Mammary epithelial cell (primary cell): ENCODE measurements around the gene EDN1.

Experiments used
- CTCF ChIP-seq, 2 donors: IDR thresholded peaks in 1 of 2; conservative IDR thresholded peaks in 1 of 2; 2 replicates each; pipeline ENCODE4 v1.5.1; 2011 to 2012; ENCODE audit warnings: inconsistent platforms in 2 of 2, low read length in 2 of 2, mild to moderate bottlenecking in 2 of 2, control low read depth in 1 of 2, low read depth in 1 of 2; ENCODE audit not compliant: insufficient read depth in 1 of 2; ENCODE audit errors: extremely low read depth in 1 of 2
- EZH2 ChIP-seq: IDR thresholded peaks from 2 replicates; pipeline ENCODE4 v1.6.1; 2012; ENCODE audit warnings: low read length, inconsistent platforms, borderline replicate concordance

GRCh38 chr6:12297363-12298016 is 7.3 kb downstream of the EDN1 start:
- TF ChIP-seq CTCF (conservative IDR thresholded peaks at IDR 0.05 in 1 of 2, IDR thresholded peaks at IDR 0.05 in 1 of 2; ENCODE audit: extremely low read depth in 1 of 2, insufficient read depth in 1 of 2, low read depth in 1 of 2, low read length in 2 of 2) (no peak), EZH2 (no peak)
